OCI-LY3 (cell line): Measurements from ENCODE around the gene GCNT2.

Experiments used
- EZH2phosphoT487 ChIP-seq: fragments of 200-600 bp; shearing (Covaris generic); IDR thresholded peaks from 2 replicates; pipeline ENCODE4 v1.6.1; 2018; ENCODE audit warnings: antibody characterized with exemption, mixed run types, low read depth
- TF ChIP-seq, protein P1 (sequence below): fragments of 200-600, 300-600 bp; sonication (generic); IDR thresholded peaks from 2 replicates; pipeline ENCODE4 v1.5.1; 2014; ENCODE audit warnings: antibody characterized with exemption, low read length, low read depth

DNA sequence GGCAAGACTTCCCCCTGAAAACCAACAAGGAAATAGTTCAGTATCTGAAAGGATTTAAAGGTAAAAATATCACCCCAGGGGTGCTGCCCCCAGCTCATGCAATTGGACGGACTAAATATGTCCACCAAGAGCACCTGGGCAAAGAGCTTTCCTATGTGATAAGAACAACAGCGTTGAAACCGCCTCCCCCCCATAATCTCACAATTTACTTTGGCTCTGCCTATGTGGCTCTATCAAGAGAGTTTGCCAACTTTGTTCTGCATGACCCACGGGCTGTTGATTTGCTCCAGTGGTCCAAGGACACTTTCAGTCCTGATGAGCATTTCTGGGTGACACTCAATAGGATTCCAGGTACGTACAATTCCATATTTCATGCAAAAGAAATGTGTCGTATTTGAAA lies 35.8 kb downstream of the GCNT2 start:
- TF ChIP-seq, protein P1, sequence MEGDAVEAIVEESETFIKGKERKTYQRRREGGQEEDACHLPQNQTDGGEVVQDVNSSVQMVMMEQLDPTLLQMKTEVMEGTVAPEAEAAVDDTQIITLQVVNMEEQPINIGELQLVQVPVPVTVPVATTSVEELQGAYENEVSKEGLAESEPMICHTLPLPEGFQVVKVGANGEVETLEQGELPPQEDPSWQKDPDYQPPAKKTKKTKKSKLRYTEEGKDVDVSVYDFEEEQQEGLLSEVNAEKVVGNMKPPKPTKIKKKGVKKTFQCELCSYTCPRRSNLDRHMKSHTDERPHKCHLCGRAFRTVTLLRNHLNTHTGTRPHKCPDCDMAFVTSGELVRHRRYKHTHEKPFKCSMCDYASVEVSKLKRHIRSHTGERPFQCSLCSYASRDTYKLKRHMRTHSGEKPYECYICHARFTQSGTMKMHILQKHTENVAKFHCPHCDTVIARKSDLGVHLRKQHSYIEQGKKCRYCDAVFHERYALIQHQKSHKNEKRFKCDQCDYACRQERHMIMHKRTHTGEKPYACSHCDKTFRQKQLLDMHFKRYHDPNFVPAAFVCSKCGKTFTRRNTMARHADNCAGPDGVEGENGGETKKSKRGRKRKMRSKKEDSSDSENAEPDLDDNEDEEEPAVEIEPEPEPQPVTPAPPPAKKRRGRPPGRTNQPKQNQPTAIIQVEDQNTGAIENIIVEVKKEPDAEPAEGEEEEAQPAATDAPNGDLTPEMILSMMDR = no peak
- TF ChIP-seq EZH2phosphoT487 = no peak
